Retina (tissue), 1 donor: Measurements from ENCODE around the gene LARGE1.

Experiments used
- DNase-seq: peaks from one replicate; pipeline ENCODE4 v3.0.0-alpha.2; 2016

Gene LARGE1

GRCh38 chr22:33337524-33337923 is 582.8 kb downstream of the LARGE1 start:
- no peak for DNase-seq

- DNase-seq: no peak
Measured at GRCh38 chr22:33335611-33336279, 584.5 kb downstream of the LARGE1 start.

GRCh38 chr22:33332538-33332937 is 587.7 kb downstream of the LARGE1 start:
- DNase-seq: no peak

DNA sequence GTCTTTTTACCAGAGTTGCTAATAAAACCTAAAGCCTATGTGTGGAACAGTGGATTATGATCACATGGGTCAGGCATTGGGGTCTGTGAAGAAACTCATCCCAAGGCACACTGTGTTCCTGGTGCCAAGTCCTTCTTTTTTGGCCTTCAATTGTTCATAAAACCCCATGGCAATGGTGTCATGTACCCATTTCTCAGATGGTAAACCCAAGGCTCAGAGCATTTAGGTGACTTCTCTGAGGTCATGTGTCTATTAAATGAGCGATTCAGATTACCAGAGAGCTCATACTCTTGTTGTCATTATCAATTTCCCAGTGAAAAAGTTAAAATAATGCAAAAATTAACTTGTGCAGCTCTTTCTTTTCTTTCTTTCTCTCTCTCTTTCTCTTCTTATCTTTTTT is 589.3 kb downstream of the LARGE1 start:
- no peak for DNase-seq

GRCh38 chr22:33330534-33330933 is 589.7 kb downstream of the LARGE1 start:
- no peak for DNase-seq

- no peak for DNase-seq
Measured at GRCh38 chr22:33329398-33329797, 590.9 kb downstream of the LARGE1 start.

GRCh38 chr22:33328789-33329296 is 591.4 kb downstream of the LARGE1 start:
- DNase-seq: no peak

GRCh38 chr22:33327348-33327860 is 592.9 kb downstream of the LARGE1 start:
- DNase-seq: no peak

DNA sequence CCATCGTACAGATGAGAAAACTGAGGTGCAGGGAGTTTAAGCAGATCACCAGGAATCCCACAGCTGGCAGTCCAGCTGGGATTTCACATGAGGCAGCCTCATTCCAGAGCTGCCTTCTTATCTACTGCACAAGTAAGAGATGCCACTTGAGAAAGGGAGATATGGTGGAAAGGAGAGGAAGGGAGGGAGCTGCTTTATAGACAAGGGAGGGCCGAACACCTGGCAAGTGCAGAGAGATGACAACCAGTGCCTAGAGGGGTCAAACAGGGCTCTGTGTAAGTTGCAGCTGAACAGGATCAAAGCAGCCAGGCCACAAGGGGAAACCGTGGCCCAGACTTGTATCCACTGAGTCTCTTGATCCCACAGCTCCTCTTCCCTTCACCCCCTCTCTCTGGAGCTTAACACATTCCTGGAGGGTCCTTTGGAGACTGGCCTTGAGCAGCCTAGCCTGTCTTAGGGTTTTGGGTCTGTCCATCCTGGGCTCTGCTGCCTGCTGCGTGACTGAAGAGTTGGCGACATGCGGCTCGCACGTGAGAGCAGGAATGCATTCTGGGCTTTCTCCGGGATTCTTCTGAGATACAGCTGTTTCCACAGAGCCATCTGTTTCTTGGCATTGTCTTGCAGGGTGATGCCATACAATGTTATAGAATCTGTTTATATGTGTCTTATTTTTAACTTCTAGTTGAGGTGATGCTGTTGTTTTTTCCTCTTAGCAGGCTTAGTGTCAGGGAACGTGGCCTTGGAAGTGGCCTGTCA is 593.6 kb downstream of the LARGE1 start:
- no peak for DNase-seq

DNA sequence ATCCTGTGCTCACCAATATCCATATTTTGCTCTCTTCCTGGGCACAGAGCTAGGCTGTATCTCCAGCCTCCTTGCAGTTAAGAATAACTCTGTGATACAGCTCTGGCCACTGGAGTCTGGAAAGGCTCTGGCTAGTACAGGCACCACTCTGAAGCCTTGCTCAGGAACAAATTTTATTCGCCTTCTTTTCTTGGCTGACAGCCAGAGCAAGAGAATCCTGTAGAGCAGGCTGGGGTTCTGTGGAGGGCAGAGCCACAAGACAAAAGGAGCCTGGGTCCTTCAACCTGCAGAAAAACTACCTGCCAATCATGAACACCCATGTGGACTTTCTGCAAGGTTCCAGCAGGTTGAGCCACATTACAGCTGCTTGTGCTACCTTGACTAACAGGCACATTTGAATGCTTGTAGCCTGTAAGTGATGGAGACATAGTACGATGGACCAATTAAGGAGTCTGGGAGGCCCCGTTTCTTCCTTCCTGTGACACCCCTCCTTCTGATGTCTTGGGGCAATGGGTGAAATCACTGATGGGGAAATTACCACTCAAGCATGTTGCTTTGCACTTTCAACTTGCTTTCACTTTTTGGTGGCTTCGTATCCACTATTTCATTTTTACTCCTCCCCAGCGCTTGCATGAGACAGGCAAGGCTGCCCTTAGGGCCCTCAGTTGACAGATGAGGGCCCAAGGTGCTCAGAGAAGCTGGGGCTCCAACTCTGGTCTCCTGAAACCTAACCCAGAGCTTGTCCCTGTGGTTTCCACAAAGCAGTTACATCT is 594.9 kb downstream of the LARGE1 start:
- no peak for DNase-seq

DNA sequence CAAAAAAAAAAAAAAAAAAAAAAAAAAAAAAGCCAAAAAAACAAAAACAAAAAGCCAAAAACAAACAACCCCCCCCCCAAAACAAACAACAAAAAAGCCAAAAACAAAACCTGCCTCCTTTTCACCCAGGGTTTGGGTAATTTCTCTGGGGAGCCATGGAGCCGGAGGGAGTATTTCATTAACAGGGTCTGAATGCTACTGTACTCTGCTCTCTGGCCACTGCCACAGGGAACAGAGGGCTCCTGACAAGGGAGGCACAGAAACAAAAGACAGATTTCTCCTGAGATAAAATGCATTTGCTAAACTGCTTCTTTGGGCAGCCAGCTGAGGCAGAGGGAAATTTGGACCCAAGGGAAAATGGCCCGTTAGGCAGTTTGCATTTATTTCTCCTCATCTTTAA is 596.0 kb downstream of the LARGE1 start:
- DNase-seq: no peak

GRCh38 chr22:33321466-33321865 is 598.8 kb downstream of the LARGE1 start:
- DNase-seq: no peak

GRCh38 chr22:33315954-33316353 is 604.3 kb downstream of the LARGE1 start:
- no peak for DNase-seq

- DNase-seq: no peak
Measured at GRCh38 chr22:33315117-33315516, 605.2 kb downstream of the LARGE1 start.

- no peak for DNase-seq
Measured at GRCh38 chr22:33314316-33314715, 606.0 kb downstream of the LARGE1 start.

GRCh38 chr22:33303099-33303498 is 617.2 kb downstream of the LARGE1 start:
- no peak for DNase-seq

GRCh38 chr22:33302549-33302948 is 617.7 kb downstream of the LARGE1 start:
- no peak for DNase-seq

DNA sequence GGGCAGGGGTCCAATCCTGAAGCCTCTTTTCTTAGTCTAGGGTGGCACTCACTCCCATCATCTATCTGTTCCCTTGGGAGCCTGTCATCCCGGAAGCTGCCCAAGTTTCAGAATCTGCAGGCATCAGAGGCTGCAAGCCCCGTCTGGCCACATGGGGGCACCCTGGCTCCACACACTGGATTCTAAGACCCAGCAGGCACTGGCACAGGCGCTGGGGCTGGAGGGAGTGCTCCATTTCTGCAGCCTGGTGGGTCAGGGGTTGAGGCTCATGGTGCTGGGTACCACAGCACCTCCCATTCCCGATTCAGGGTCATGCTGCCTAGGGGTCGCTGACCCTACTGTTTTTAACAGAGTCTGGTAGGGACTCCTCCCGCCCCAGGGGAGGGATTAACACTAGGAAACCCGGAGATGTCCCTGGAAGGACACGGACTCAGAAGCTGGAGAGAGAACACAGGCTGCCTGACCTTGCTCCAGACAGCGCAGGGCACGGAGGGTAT is 618.2 kb downstream of the LARGE1 start:
- DNase-seq: peak; percentile 85

DNA sequence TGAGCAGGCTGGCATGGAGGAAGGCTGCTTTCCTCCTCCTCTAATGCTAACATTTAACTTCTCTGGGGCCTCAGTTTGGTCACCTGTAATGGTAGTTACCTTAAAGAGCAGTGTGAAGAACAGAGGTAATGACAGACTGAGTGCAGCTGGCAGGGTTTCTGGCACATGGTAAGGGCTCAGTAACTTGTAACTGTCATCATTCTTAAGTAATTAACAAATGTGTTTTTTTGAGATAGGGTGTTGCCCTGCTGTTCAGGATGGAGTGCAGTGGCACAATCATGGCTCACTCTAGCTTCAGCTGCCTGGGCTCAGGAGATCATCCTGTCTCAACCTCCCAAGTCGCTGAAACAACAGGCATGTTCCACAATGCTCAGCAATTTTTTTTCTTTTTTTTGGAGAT is 620.1 kb downstream of the LARGE1 start:
- no peak for DNase-seq

- no peak for DNase-seq
Measured at GRCh38 chr22:33299245-33299956, 620.9 kb downstream of the LARGE1 start.

DNA sequence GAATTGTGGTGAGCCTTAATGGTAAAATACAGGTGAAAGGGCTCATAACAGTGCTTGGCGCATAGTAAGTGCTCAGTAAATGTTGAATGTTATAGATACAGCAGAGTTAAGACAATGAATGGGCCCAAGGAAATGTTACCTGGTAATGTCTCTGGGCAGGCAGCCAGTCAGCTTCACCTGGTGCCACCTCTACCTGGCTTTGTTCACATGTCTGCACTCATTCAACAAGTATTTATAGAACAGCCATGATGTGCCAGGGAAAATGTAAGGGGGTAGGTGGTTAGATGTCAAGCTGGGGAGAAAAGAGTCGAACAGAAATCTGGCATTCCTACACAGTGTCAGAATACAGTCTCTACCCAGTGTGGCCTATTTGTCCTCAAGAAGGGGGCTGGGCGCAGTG is 623.3 kb downstream of the LARGE1 start:
- no peak for DNase-seq

DNA sequence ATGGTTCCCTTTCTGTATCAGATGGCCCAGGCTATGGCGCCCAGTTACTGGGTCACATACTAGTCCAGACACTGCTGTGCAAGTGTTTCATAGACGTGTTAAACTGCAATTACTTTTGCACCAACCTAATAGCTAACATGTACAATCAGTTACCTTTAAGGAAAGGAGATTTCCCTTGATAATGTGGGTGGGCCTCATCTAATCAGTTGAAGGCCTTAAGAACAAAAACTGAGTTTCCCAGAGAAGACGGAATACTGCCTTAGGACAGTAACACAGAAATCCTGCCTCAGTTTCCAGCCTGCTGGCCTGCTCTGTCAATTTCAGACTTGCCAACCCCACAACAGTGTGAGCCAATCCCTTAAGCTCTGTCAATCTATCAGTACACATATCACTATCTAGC is 632.2 kb downstream of the LARGE1 start:
- no peak for DNase-seq

- DNase-seq: peak; percentile 18
Measured at GRCh38 chr22:33275073-33275443, 645.2 kb downstream of the LARGE1 start.
